Measurements from ENCODE around the gene PLXDC1.

- no peak for TF ChIP-seq REST (IDR thresholded peaks at IDR 0.05; ENCODE audit: insufficient replicate concordance, low read depth)
- TF ChIP-seq POLR2AphosphoS5 (IDR thresholded peaks at IDR 0.05; ENCODE audit: low read depth) = no peak
- TF ChIP-seq CTCF (IDR thresholded peaks at IDR 0.05; ENCODE audit: insufficient read depth, low read length) = no peak
- TF ChIP-seq GABPA (IDR thresholded peaks at IDR 0.05; ENCODE audit: low read depth) = no peak
- TF ChIP-seq SPI1 (IDR thresholded peaks at IDR 0.05; ENCODE audit: borderline replicate concordance, low read depth) = no peak
Measured at GRCh38 chr17:39113871-39114270, 37.6 kb downstream of the PLXDC1 start.
